B cell (primary cell): ENCODE results near the gene MARCHF10.

Experiments
- EZH2 ChIP-seq: IDR thresholded peaks from 2 replicates; pipeline ENCODE4 v1.6.1; 2012; ENCODE audit warnings: borderline replicate concordance, low read depth, mild to moderate bottlenecking, moderate library complexity, low read length; ENCODE audit not compliant: insufficient read depth, poor library complexity, severe bottlenecking
- TF ChIP-seq, protein P1 (sequence below): fragments of 200-600 bp; IDR thresholded peaks from one replicate; pipeline ENCODE4 v1.8.0; 2022; ENCODE audit warnings: antibody characterized with exemption, mild to moderate bottlenecking

DNA sequence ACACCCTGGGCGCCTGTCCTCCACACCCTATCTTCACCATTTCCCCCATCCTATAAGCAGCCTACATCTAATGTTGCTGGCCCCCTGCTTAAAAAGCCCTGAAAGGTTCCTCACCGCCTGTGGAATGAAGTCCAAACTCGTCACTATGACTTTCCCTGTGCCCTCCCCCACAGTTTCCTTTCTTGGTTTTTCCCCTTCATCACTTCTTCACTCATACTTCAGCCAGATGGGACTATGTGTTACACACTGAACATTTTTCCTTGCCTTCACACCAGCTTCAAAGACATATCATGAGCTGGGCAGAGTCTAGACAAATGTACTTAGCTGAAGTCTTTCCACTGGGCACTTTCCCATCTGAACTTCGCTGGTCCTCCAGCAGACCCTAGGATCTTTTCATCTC, 1.5 kb upstream of the MARCHF10 start:
- TF ChIP-seq, protein P1, sequence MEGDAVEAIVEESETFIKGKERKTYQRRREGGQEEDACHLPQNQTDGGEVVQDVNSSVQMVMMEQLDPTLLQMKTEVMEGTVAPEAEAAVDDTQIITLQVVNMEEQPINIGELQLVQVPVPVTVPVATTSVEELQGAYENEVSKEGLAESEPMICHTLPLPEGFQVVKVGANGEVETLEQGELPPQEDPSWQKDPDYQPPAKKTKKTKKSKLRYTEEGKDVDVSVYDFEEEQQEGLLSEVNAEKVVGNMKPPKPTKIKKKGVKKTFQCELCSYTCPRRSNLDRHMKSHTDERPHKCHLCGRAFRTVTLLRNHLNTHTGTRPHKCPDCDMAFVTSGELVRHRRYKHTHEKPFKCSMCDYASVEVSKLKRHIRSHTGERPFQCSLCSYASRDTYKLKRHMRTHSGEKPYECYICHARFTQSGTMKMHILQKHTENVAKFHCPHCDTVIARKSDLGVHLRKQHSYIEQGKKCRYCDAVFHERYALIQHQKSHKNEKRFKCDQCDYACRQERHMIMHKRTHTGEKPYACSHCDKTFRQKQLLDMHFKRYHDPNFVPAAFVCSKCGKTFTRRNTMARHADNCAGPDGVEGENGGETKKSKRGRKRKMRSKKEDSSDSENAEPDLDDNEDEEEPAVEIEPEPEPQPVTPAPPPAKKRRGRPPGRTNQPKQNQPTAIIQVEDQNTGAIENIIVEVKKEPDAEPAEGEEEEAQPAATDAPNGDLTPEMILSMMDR: no peak
- TF ChIP-seq EZH2: no peak
